Testis (tissue), 3 donors: ENCODE results near the gene CDK14. TPM values are rescaled to one million over a fixed set of nuclear protein-coding genes. Genes with fewer than 3 reads are reported as not detected.

Source experiments
- DNase-seq: peaks from one replicate; pipeline ENCODE4 v3.0.0-alpha.2; 2019
- H3K27ac ChIP-seq, 2 donors: fragments of 200-600 bp; sonication (generic); one replicate each; pipeline ENCODE4 v1.5.1; 2019
- H3K27me3 ChIP-seq: fragments of 200-600 bp; sonication (generic); one replicate; pipeline ENCODE4 v1.5.1; 2019
- H3K36me3 ChIP-seq: fragments of 200-600 bp; sonication (generic); one replicate; pipeline ENCODE4 v1.5.1; 2017; ENCODE audit warnings: low read depth; ENCODE audit errors: missing control alignments
- H3K4me1 ChIP-seq: fragments of 200-600 bp; sonication (generic); one replicate; pipeline ENCODE4 v1.5.1; 2019
- H3K4me3 ChIP-seq, 2 donors: fragments of 200-600 bp; sonication (generic); one replicate each; pipeline ENCODE4 v1.5.1; 2017 to 2019
- H3K9me3 ChIP-seq: fragments of 200-600 bp; sonication (generic); one replicate; pipeline ENCODE4 v1.5.1; 2017
- CTCF ChIP-seq, 3 experiments: fragments of 450-650 bp in 2 of 3; fragments of 200-600 bp in 1 of 3; sonication (generic) in 1 of 3; IDR thresholded peaks; one replicate each; pipeline ENCODE4 v1.5.1; 2016 to 2019; ENCODE audit warnings: antibody characterized with exemption in 3 of 3, mild to moderate bottlenecking in 2 of 3, moderate library complexity in 1 of 3
- POLR2A ChIP-seq: fragments of 450-650 bp; IDR thresholded peaks from one replicate; pipeline ENCODE4 v1.6.1; 2017; ENCODE audit warnings: antibody characterized with exemption, mild to moderate bottlenecking, moderate library complexity
- WGBS, 2 donors: methylation state at CpG; one replicate each; pipeline ENCODE4 v1.1.5; 2018; 5-methylcytosine and 5-hydroxymethylcytosine counted together
- intact Hi-C: fragments of 100-400 bp; cut with DNase I; formaldehyde crosslinking; loops from one replicate; pipeline ENCODE4 v1.15.1; 2023; ENCODE audit warnings: low total_unique reads
- polyA plus RNA-seq: library from polyadenylated mRNA; stranded (reverse); fragments of 350-450 nt; fragmentation: Illumina TruSeq; extraction: RNeasy Lipid Tissue Mini Kit (QIAGEN cat#74804); gene quantifications from one replicate; pipeline ENCODE4 v1.2.3, GENCODE V29; 2014; ENCODE audit warnings: low read depth, low replicate concordance; ENCODE audit not compliant: insufficient read depth
- total RNA-seq, 2 donors: library from RNA; depleted of rRNA; stranded (reverse); fragments of >200 nt; gene quantifications; one replicate each; pipeline ENCODE4 v1.2.3, GENCODE V29; 2016

The CDK14 gene
- total and polyA plus RNA-seq, 3 donors from 2014 or later = 18.9 to 22.7 (median 19.5) TPM

- intact Hi-C loops = no loop called here
- Histone ChIP-seq H3K4me1 (no peaks in the 10 kb centered on the region), H3K27ac (no peak overlapping the region), H3K36me3 (no peaks in the 10 kb centered on the region), H3K9me3 (no peaks in the 10 kb centered on the region), H3K4me3 (no peak overlapping the region), H3K27me3 (no peaks in the 10 kb centered on the region)
- TF ChIP-seq POLR2A (no peak), CTCF (IDR thresholded peaks at IDR 0.05) (no peak)
- no peak for DNase-seq
Observed at GRCh38 chr7:90846192-90846591, 250.1 kb downstream of the CDK14 start.

GRCh38 chr7:90850066-90850465, 253.9 kb downstream of the CDK14 start:
- DNase-seq = no peak
- Histone ChIP-seq H3K27ac (no peak overlapping the region), H3K4me3 (no peak overlapping the region), H3K9me3 (no peaks in the 10 kb centered on the region), H3K36me3 (no peaks in the 10 kb centered on the region), H3K27me3 (no peaks in the 10 kb centered on the region), H3K4me1 (no peaks in the 10 kb centered on the region)
- TF ChIP-seq POLR2A (no peak), CTCF (IDR thresholded peaks at IDR 0.05) (no peak)
- intact Hi-C loops = no loop called here
- 86 to 91% methylated on average over 1 of the region's 1 CpG for WGBS, 2 donors

GRCh38 chr7:90850471-90850870, 254.3 kb downstream of the CDK14 start:
- no peak for DNase-seq
- no peak overlapping the region for H3K27ac ChIP-seq
- H3K4me1 ChIP-seq = no peaks in the 10 kb centered on the region
- H3K27me3 ChIP-seq = no peaks in the 10 kb centered on the region
- no peaks in the 10 kb centered on the region for H3K9me3 ChIP-seq
- no peak overlapping the region for H3K4me3 ChIP-seq
- intact Hi-C loops = no loop called here
- no peak for TF ChIP-seq POLR2A
- TF ChIP-seq CTCF (IDR thresholded peaks at IDR 0.05) = no peak
- 82 to 92% methylated on average over 2 of the region's 2 CpGs for WGBS, 2 donors
- no peaks in the 10 kb centered on the region for H3K36me3 ChIP-seq

- Histone ChIP-seq H3K36me3 (no peaks in the 10 kb centered on the region), H3K27me3 (no peaks in the 10 kb centered on the region), H3K4me3 (no peak overlapping the region), H3K27ac (no peak overlapping the region), H3K4me1 (no peaks in the 10 kb centered on the region), H3K9me3 (no peaks in the 10 kb centered on the region)
- intact Hi-C loops = no loop called here
- DNase-seq = no peak
- TF ChIP-seq CTCF (IDR thresholded peaks at IDR 0.05) (no peak), POLR2A (no peak)
- WGBS, 2 donors = 93 to 97% methylated on average over 2 of the region's 2 CpGs
Observed at GRCh38 chr7:90853205-90853604, 257.1 kb downstream of the CDK14 start.

- Histone ChIP-seq H3K36me3 (no peaks in the 10 kb centered on the region), H3K9me3 (no peaks in the 10 kb centered on the region), H3K27me3 (no peaks in the 10 kb centered on the region), H3K27ac (no peak overlapping the region), H3K4me3 (no peak overlapping the region), H3K4me1 (no peaks in the 10 kb centered on the region)
- TF ChIP-seq CTCF (IDR thresholded peaks at IDR 0.05) = no peak
- no peak for TF ChIP-seq POLR2A
- DNase-seq = no peak
- WGBS, 2 donors = 95 to 97% methylated on average over 6 of the region's 6 CpGs
- intact Hi-C loops = no loop called here
Observed at GRCh38 chr7:90856351-90857070, 260.4 kb downstream of the CDK14 start.
